ENCODE data around the gene EML6.
"Not testable (repeated sequence)": the region's sequence is repeated elsewhere in the genome, so short reads cannot be mapped to it uniquely, and the experiment has no call there.

EML6 gene

DNA sequence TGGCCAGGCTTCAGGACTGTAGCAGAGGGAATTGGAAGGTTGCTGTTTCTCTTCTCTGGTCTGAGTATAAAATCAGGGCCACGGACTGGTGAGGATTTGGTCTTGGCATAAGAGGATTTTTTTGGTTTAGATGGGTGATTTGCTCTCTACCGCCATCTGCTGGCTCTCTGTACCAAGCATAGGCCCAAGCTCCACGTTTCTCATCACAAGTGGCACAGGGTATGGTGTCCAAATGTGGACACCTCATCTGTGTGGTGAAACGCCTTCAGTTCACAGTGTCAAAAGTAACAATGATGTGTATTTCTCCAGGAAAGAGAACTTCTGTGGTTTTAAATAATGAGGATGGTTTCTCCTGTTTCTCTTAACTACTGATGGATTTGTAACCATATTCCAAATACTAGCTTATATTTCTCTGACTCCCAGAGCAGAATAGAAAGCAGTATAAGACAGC lies 115.1 kb downstream of the EML6 start:
- Mint-ChIP-seq H3K4me1 (peaks cover 14% of the 10 kb centered on the region), H3K9me3 (no peaks in the 10 kb centered on the region), H3K27ac (no peak overlapping the region), H3K36me3 (ENCODE audit: low read depth) (no peaks in the 10 kb centered on the region), H3K27me3 (ENCODE audit: low read depth, poor library complexity) (peaks cover 6% of the 10 kb centered on the region), H3K4me3 (no peak overlapping the region)
- TF ChIP-seq, protein P1, sequence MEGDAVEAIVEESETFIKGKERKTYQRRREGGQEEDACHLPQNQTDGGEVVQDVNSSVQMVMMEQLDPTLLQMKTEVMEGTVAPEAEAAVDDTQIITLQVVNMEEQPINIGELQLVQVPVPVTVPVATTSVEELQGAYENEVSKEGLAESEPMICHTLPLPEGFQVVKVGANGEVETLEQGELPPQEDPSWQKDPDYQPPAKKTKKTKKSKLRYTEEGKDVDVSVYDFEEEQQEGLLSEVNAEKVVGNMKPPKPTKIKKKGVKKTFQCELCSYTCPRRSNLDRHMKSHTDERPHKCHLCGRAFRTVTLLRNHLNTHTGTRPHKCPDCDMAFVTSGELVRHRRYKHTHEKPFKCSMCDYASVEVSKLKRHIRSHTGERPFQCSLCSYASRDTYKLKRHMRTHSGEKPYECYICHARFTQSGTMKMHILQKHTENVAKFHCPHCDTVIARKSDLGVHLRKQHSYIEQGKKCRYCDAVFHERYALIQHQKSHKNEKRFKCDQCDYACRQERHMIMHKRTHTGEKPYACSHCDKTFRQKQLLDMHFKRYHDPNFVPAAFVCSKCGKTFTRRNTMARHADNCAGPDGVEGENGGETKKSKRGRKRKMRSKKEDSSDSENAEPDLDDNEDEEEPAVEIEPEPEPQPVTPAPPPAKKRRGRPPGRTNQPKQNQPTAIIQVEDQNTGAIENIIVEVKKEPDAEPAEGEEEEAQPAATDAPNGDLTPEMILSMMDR (IDR thresholded peaks at IDR 0.05) = peak; percentile 90
- peak; percentile 74 for DNase-seq

DNA sequence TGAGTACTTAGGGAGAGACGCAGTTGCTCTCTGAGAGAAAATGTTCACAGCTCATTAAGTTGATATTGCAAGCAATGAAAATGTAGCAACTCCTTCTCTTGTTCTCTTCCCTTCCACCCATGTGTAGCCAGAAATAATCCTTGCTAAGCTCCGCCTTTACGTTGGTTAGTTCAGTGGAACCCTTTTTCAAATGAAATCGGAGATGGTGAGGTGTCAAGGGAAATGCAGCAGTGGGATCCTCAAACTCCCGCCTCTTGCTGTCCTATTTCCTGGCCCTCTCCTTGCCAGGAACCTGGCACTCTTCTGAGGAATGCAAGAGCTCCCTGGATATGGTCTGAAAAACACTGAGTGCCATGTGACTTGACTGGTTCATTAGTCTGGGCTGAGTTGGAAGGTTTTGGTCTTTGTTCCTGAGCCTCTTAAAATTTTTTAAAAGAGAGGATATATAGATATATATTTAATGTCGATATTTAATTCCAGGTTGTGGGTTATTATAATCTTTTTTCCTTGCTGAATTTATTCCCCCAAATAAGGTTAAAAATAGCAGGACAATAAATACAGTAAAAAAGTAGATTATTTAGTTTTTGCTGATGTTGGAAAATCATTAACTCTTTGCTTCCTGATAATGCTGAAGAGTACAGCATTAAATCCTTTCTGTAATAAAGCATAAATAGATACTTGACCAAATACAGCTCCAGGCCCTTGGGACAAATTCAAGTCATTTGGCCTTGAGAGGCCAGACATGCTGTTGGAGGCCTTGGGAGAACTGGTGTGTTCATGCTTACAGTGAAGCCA lies 116.2 kb downstream of the EML6 start:
- no peak overlapping the region for H3K27ac Mint-ChIP-seq
- H3K27me3 Mint-ChIP-seq (ENCODE audit: low read depth, poor library complexity) = peaks cover 6% of the 10 kb centered on the region
- H3K4me1 Mint-ChIP-seq = peaks cover 14% of the 10 kb centered on the region
- H3K9me3 Mint-ChIP-seq = no peaks in the 10 kb centered on the region
- H3K36me3 Mint-ChIP-seq (ENCODE audit: low read depth) = no peaks in the 10 kb centered on the region
- no peak for DNase-seq
- no peak overlapping the region for H3K4me3 Mint-ChIP-seq
- TF ChIP-seq, protein P1 (IDR thresholded peaks at IDR 0.05) = no peak

DNA sequence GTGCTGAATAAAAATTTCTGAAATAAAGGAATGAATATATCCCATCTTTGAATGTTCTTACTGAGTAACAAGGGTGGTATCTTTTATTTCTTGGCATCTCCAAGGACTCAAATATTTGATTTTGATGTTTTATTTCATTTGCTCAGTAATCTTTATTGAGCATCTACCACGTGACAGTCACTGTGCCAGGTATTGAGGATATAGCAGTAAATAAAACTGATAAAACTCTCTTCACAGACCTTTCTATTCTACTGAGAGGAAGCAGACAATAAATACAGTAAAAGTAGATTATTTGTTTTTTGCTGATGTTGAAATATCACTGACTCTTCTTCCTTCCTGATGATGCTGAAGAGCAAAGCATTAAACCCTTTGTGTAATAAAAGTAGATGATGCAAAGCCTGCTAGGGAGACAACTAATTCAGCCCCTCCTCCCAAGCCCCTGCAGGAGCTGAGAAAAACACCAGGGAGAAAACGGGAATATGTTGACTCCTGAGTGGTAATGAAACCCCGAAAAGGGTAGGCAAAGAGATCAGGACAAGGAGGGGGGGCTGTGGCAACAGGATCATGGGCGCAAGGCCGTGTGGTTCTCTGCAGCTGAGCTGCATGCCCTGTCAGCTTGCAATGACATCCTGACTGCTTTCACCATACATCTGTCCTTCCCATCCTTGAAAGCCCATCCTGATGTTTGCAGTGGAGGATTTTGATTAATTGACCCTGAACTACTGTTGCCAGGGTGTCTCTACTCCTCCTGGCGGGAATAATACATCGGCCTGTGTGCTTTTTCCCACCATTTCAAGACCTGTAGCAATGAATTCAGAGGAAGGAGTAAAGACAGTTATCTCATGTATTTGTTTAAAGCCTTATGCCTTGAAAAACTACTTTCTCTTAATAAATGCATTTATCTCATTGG lies 117.4 kb downstream of the EML6 start:
- no peak overlapping the region for H3K27ac Mint-ChIP-seq
- no peak for DNase-seq
- no peak overlapping the region for H3K4me3 Mint-ChIP-seq
- peaks cover 1% of the 10 kb centered on the region for H3K27me3 Mint-ChIP-seq (ENCODE audit: low read depth, poor library complexity)
- TF ChIP-seq, protein P1 (IDR thresholded peaks at IDR 0.05) = no peak
- no peaks in the 10 kb centered on the region for H3K36me3 Mint-ChIP-seq (ENCODE audit: low read depth)
- no peaks in the 10 kb centered on the region for H3K9me3 Mint-ChIP-seq
- H3K4me1 Mint-ChIP-seq = peaks cover 14% of the 10 kb centered on the region

DNA sequence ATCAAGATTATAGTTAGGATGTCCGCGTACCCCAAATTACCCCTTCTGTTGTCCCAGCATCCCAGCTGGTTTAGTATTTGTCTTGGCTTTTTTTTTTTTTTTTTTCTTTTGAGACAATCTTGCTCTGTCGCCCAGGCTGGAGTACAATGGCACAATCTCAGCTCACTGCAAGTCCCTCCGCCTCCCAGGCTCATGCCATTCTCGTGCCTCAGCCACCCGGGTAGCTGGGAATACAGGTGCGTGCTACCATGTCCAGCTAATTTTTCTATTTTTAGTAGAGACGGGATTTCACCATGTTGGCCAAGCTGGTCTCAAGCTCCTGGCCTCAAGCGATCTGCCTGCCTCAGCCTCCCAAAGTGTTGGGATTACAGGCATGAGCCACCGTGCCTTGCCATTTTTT lies 118.0 kb downstream of the EML6 start:
- H3K4me1 Mint-ChIP-seq = peaks cover 14% of the 10 kb centered on the region
- DNase-seq; H3K27ac Mint-ChIP-seq; H3K4me3 Mint-ChIP-seq; H3K9me3 Mint-ChIP-seq; H3K36me3 Mint-ChIP-seq (ENCODE audit: low read depth); H3K27me3 Mint-ChIP-seq (ENCODE audit: low read depth, poor library complexity): not testable (repeated sequence)

DNA sequence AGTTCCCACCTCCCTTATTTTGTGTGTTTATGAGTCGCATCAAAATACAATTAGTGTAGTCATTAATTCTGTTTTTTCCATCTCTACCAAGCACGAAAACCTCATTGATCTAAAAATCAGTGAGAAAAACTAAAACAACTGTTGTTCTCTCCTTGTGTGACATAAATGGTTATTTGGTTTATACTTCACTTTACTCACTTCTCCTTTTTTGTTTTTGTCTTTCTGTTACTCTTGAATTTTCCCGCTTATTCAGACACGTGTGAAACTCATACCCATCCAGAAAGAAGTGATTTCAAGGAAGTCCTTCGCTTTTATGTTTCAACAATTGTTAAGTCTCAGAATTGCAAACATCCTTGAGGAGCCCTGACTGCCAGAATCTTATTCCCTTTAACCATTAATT lies 121.6 kb downstream of the EML6 start:
- Mint-ChIP-seq H3K27me3 (ENCODE audit: low read depth, poor library complexity) (peaks cover 6% of the 10 kb centered on the region), H3K9me3 (no peaks in the 10 kb centered on the region), H3K27ac (no peak overlapping the region), H3K4me1 (peaks cover 10% of the 10 kb centered on the region), H3K4me3 (no peak overlapping the region), H3K36me3 (ENCODE audit: low read depth) (no peaks in the 10 kb centered on the region)
- DNase-seq = no peak
- TF ChIP-seq, protein P1 (IDR thresholded peaks at IDR 0.05) = no peak

DNA sequence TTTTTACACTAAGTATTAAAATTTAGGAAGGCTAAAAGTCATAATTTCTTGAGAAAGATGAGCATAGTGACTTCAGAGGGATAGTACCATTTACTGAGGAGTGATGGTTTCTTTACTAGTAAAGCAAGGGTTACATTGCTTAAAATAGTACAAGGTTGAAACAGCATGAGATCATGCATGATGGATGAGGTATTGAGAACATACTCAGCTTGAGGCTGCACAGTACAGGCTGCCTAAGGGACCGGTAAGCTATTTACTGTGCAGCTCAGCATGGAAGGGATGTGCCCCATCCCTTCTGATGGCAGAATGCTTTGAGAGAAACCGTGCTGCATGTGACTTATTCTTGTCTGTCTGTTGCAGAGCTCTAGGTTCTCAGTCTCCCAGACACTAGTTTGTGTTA lies 122.1 kb downstream of the EML6 start:
- Mint-ChIP-seq H3K27me3 (ENCODE audit: low read depth, poor library complexity) (peaks cover 6% of the 10 kb centered on the region), H3K27ac (no peak overlapping the region)

More for the DNA sequence above, 122.1 kb downstream of the EML6 start:
- no peaks in the 10 kb centered on the region for H3K9me3 Mint-ChIP-seq
- no peaks in the 10 kb centered on the region for H3K36me3 Mint-ChIP-seq (ENCODE audit: low read depth)
- no peak overlapping the region for H3K4me3 Mint-ChIP-seq
- H3K4me1 Mint-ChIP-seq = peaks cover 9% of the 10 kb centered on the region
- TF ChIP-seq, protein P1 (IDR thresholded peaks at IDR 0.05) = no peak
- no peak for DNase-seq

Measured in nephron progenitor cell (in vitro differentiated cells).